ENCODE measurements around the gene ARMC9.

Gene ARMC9

DNA sequence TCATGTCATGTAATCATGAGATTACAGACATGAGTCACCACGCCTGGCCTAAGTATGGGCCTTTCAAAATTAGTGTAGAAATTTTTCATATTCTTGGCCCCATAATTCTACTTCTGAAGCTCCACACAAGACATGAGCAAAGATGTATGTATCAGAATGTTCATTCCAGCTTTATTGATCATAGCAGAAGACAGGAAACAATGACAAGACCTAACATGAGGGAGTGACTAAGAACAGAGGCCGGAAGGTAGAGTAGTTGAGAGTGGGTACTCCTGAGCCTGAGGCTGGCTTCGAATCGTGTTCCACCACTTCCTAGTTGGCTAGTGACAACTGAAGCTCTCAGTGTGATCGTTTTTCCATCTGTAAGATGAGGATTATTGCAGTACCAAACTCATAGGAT, 89.3 kb downstream of the ARMC9 start:
- DNase-seq = no peak
- Histone ChIP-seq H3K4me1 (no peaks in the 10 kb centered on the region), H3K27ac (no peak overlapping the region), H3K4me3 (no peak overlapping the region), H3K9me3 (no peaks in the 10 kb centered on the region), H3K27me3 (no peaks in the 10 kb centered on the region), H3K36me3 (peaks cover 15 to 66% (median 55%) of the 10 kb centered on the region in 3 donors)
- TF ChIP-seq, protein P1, sequence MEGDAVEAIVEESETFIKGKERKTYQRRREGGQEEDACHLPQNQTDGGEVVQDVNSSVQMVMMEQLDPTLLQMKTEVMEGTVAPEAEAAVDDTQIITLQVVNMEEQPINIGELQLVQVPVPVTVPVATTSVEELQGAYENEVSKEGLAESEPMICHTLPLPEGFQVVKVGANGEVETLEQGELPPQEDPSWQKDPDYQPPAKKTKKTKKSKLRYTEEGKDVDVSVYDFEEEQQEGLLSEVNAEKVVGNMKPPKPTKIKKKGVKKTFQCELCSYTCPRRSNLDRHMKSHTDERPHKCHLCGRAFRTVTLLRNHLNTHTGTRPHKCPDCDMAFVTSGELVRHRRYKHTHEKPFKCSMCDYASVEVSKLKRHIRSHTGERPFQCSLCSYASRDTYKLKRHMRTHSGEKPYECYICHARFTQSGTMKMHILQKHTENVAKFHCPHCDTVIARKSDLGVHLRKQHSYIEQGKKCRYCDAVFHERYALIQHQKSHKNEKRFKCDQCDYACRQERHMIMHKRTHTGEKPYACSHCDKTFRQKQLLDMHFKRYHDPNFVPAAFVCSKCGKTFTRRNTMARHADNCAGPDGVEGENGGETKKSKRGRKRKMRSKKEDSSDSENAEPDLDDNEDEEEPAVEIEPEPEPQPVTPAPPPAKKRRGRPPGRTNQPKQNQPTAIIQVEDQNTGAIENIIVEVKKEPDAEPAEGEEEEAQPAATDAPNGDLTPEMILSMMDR (IDR thresholded peaks at IDR 0.05) = no peak
- intact Hi-C loops (cut with DNase I; ENCODE audit: low total_unique reads) = no loop called here

DNA sequence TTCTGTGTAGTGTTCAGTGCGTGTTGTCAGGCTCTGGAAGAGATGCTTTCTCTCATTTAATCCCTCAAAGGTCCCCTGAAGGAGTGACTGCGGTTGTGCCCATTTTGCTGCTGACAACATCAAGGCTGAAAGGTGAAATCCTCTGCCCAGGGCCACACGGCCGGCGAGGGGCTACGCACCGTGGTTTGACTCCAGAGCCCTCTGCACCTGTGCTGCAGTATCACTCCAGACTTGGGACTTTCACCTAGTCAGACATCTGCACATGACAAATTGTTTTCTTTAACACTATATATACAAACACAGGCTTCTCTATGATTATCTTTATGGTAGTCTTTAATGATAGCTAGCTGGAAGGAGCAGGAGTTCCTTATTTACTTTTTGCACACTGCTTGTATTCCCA, 90.2 kb downstream of the ARMC9 start:
- DNase-seq = no peak
- Histone ChIP-seq H3K4me1 (no peaks in the 10 kb centered on the region), H3K36me3 (peaks cover 8 to 66% (median 55%) of the 10 kb centered on the region in 3 donors), H3K4me3 (no peak overlapping the region), H3K27ac (no peak overlapping the region), H3K27me3 (no peaks in the 10 kb centered on the region), H3K9me3 (no peaks in the 10 kb centered on the region)
- TF ChIP-seq, protein P1 (IDR thresholded peaks at IDR 0.05) = no peak
- intact Hi-C loops (cut with DNase I; ENCODE audit: low total_unique reads) = no loop called here

DNA sequence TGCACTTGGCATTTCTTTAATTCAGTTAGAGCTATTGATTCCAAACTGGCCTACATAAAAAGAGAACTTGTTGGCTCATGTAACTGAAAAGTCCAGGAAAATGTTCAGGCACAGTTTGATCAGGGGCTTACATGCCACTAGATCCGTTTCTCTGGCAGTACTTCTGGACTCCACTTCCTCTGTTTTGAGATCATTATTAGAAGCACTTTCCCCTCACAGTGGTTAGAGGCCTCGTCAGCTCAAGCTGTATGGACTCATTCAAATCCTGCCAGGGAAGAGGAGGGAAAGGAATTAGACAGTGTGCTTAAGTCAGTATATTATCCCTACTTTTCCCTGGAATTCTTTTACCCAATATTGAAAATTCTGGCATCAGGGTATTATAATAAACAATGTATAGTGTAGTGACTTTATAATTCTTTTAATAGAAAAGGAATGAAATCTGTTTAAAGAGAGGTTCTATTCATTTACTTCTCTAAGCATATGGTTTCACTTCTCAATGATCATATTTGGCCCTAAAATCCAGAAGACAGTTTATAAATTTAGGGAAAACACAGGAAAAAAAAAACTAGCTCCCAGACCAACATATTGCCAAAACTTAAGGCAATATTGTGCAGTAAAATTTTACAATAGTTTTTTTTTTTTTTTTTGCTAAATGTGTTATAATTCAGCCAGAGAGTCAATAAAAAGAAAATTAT, 92.0 kb downstream of the ARMC9 start:
- H3K27me3 ChIP-seq = no peaks in the 10 kb centered on the region
- H3K27ac ChIP-seq = no peak overlapping the region
- intact Hi-C loops (cut with DNase I; ENCODE audit: low total_unique reads) = loop anchor here (10.0 kb wide), 1 partner anchor 124 kb away; no protein-coding TSS in a partner anchor
- TF ChIP-seq, protein P1 (IDR thresholded peaks at IDR 0.05) = no peak
- H3K4me3 ChIP-seq = no peak overlapping the region
- no peaks in the 10 kb centered on the region for H3K9me3 ChIP-seq
- no peaks in the 10 kb centered on the region for H3K4me1 ChIP-seq
- peaks cover 8 to 69% (median 54%) of the 10 kb centered on the region in 3 donors for H3K36me3 ChIP-seq
- DNase-seq = no peak

DNA sequence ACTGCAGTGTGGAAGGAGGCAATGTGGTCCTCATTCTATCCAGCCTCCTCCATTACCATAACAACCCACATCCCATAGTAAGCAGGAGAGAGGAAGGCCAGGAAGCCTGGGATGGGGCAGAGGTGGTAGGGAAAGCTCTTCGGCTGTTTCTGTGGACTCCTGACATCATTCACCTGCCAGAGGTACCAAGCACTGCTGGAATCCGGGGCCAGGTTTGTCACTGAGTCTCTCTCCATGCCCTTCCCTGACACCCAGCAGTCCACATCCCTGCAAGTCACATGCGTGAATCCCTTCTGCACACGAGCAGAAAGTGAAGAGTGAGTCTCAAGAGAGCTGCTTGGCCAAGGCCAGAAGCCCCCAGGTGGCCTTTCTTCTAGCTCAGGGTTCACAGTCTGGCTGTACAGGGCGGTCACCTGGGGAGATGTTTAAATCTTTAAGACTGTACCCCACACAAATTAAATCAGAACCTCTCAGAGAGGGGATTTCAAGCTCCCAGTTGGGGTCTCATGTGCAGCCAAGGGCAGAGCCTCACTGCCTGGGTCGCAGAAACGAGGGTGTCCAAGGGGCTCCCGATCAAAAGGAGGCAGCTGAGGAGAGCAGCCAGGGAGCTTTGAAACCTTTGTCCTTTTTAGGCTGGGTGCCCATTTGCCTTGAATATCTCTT, 94.2 kb downstream of the ARMC9 start:
- peaks cover 10 to 77% (median 47%) of the 10 kb centered on the region in 3 donors for H3K36me3 ChIP-seq
- no peaks in the 10 kb centered on the region for H3K9me3 ChIP-seq
- intact Hi-C loops (cut with DNase I; ENCODE audit: low total_unique reads) = loop anchor here (10.0 kb wide), 1 partner anchor 122 kb away; no protein-coding TSS in a partner anchor
- H3K4me3 ChIP-seq = no peak overlapping the region
- H3K27me3 ChIP-seq = no peaks in the 10 kb centered on the region
- H3K27ac ChIP-seq = no peak overlapping the region
- H3K4me1 ChIP-seq = no peaks in the 10 kb centered on the region
- TF ChIP-seq, protein P1 (IDR thresholded peaks at IDR 0.05) = no peak
- no peak for DNase-seq

- DNase-seq = no peak
- TF ChIP-seq, protein P1 (IDR thresholded peaks at IDR 0.05) = no peak
- H3K9me3 ChIP-seq = no peaks in the 10 kb centered on the region
- no peak overlapping the region for H3K27ac ChIP-seq
- intact Hi-C loops (cut with DNase I; ENCODE audit: low total_unique reads) = loop anchor here (10.0 kb wide), 1 partner anchor 122 kb away; no protein-coding TSS in a partner anchor
- no peaks in the 10 kb centered on the region for H3K27me3 ChIP-seq
- H3K4me3 ChIP-seq = no peak overlapping the region
- no peaks in the 10 kb centered on the region for H3K4me1 ChIP-seq
- H3K36me3 ChIP-seq = peaks cover 10 to 77% (median 44%) of the 10 kb centered on the region in 3 donors
These were observed 94.7 kb downstream of the ARMC9 start for GRCh38 chr2:231293163-231293562.
